Stimulated activated CD8-positive, alpha-beta memory T cell treated with anti-CD3 and anti-CD28 coated beads, Interleukin-7, amount 100 ng/mL, for 1 hour (primary cell): Measurements from ENCODE around the gene LMF2.

Source experiments
- DNase-seq, 2 donors: peaks; one replicate each; pipeline ENCODE4 v3.0.0-alpha.2; 2020; ENCODE audit warnings: low read depth in 2 of 2

Gene LMF2

GRCh38 chr22:50482107-50483074 lies 25.1 kb downstream of the LMF2 start:
- DNase-seq = no peak

GRCh38 chr22:50481440-50482106 lies 25.9 kb downstream of the LMF2 start, which contains the start of gene ADM2:
Gene ADM2 (plus strand): TSS chr22:50481543. CDS start chr22:50481848, 305 bp downstream.
- DNase-seq = peak; percentile 24 to 41

GRCh38 chr22:50481045-50481439 lies 26.5 kb downstream of the LMF2 start:
- no peak for DNase-seq

DNA sequence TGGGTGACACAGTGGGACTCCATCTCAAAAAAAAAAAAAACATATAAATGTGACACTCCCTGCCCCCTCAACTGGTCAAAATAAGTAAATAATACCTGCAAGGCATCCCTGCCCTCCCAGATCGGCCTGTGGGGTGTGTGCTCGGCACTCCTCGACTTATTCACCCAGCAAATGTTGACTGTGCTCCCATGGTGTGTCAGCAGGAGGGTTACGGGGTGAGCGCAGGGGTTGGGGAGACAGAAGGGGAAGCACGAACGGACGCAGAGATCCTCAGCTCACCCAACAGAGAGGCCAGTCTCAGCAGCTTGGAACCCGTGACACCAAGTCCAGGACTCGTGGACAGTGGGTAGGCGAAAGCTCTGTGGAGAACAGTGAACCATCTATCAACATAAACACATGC lies 27.8 kb downstream of the LMF2 start:
- DNase-seq = no peak

DNA sequence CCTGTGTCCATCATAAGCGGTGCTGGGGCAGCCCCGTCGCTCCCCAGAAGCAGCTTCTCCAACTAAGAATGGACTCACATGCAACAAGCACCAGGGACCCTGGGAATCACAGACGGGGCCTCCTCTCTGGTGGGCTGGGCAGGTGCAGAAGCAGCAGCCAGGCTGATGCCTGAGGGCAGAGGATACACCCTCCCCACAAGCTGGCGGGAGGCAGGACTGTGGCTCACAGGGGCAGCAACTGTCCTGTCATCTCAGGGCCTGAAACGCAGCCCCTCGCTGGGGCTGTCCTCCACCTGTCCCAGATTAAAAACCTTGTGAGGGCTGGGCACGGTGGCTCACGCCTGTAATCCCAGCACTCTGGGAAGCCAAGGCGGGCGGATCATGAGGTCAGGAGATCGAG lies 29.6 kb downstream of the LMF2 start:
- DNase-seq = no peak

DNA sequence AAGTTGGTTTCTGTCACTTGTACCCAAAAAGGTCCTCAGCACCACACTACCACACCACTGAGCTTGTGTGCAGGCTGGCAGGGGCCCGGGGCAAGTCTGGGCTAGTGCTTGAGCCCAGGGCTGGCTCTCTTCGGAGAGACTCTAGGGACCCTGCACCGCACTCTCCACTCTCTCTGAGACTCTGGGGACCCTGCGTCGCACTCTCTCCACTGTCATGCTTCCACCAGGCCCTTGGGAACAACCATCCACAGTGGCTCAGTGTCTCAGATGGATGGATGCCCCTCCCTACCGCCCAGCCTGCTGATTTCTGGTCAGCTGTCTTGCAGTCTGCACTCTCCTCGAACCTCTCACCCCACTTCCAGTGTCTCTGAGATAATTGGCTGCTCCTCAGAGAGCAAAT lies 30.6 kb downstream of the LMF2 start:
- DNase-seq = no peak

GRCh38 chr22:50475652-50476002 lies 31.9 kb downstream of the LMF2 start:
- no peak for DNase-seq

DNA sequence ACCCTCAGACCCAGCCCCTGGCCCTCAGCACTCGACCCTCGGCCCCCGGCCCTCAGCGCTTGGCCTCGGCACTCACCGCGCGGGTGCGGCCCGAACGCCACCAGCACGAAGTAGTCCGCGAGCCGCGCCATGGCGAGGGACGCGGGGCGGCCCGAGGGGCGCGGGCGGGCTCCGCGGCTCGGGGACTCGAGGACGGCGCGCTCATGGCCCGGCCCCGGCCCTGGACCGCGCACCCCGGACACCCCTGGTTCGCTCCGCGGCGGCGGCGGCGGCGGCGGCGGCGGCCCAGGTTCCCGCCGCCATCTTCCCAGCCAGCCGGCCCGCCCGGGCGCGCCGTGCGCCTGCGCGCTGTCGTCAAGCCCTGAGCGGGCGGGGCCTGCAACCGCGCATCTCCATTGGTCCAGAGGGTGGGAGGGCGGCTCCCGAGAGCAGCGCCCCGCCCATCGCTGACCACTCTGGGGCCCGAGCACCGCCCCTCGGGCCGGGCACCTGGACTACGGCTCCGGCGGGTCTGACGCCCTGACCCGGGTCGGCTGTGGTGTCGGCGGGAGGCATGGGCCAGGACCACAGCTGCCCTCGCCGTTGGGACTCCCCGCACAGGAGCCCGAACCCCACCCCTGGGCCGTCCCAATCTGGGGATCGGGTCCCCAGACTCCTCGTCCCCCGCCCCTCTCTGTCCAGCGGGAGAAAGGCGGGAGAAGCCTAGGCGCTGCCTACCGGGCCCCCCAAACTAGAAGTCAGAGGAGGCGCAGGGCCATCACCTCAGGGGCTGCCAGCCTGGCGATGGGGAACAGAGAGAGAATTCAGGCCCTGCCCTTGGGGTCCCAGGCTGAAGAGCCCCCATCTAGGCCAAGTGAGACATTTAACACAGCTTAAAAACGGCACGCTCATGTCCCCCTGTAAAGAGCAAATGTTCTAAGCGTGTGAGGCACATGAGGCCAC lies 32.5 kb downstream of the LMF2 start, which contains the start of gene SBF1:
SBF1 (minus strand) TSS at position 326 of the 942 bp plus-strand sequence; CDS start at position 131, 195 bp downstream.
- peak; percentile 72 to 75 for DNase-seq

- DNase-seq = no peak
Measured at GRCh38 chr22:50473855-50474671, 33.4 kb downstream of the LMF2 start.

GRCh38 chr22:50473088-50473487 lies 34.4 kb downstream of the LMF2 start:
- DNase-seq = no peak

- DNase-seq = no peak
Measured at GRCh38 chr22:50471962-50472361, 35.5 kb downstream of the LMF2 start.

DNA sequence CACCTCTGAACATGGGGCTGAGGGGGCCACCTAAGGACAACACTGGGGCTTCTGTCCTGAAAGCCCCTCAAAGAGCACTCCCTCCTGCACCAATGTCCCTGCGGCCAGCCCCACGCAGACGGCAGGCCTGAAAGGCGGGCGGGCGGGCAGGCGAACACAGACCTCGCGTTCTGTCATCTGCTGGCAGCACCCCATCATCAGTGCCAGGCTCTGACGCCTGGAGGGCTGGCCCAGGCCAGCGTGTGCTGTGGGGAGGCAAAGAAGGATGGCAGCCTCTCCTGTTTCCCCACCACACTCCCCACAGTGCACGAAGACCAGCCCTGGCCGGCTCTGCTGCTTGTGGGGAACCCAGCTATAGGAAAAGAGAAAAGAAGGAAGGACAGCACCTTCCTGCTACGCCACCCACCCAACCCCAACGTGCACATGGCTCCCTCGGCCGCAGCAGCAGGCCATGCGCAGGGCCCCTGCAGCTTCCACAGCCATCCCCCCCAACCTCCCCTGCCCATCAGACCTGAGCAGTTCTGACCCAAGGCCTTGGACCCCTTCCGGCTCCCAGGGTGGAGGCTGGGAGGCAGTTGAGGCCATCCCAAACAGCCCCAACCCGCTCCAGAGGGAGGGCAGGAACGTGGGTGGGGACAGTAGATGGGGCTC lies 36.2 kb downstream of the LMF2 start:
- no peak for DNase-seq

- no peak for DNase-seq
Measured at GRCh38 chr22:50470491-50470890, 37.0 kb downstream of the LMF2 start.

- DNase-seq = peak; percentile 92 to 95
Measured at GRCh38 chr22:50469377-50470305, 37.9 kb downstream of the LMF2 start.

DNA sequence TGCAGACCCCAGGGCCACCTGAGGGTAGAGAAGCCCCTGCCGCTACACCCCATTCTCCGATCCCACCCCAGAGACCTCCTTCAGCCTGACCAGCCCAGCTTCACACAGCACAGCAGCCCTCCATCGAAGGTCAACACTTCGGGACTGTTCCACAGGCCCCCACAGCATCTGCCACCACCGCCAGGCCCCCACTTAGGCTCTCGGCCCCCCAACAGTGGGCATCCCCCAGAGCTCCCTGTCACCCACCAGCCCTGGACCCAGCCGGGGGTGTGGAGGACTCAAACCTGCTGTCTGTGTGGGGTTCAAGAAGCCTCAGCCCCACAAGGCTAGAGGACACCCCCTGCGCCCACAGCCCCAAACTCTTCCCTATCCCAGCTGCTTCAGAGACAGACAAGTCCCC lies 38.9 kb downstream of the LMF2 start:
- no peak for DNase-seq

- DNase-seq = no peak
Measured at GRCh38 chr22:50467773-50468440, 39.6 kb downstream of the LMF2 start.

DNA sequence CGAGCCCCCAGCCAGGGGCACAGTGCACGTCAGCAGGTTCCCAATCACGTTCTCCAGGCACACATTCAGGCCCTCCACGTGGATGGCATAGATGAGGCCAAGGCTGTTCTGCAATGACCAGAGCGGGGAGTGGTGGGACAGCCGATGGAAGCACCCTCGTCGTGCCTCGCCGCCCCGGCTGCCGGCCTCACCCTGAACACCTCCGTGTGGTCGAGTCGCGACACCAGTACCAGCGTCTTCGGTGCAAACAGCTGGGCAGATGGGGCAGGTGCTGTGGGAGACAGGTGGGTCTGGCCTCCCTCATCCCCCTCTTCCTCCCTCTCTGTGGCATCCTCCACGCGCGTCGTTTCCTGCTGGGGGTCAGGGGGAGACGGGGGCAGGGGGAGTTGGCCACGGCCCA lies 40.2 kb downstream of the LMF2 start:
- DNase-seq = no peak

DNA sequence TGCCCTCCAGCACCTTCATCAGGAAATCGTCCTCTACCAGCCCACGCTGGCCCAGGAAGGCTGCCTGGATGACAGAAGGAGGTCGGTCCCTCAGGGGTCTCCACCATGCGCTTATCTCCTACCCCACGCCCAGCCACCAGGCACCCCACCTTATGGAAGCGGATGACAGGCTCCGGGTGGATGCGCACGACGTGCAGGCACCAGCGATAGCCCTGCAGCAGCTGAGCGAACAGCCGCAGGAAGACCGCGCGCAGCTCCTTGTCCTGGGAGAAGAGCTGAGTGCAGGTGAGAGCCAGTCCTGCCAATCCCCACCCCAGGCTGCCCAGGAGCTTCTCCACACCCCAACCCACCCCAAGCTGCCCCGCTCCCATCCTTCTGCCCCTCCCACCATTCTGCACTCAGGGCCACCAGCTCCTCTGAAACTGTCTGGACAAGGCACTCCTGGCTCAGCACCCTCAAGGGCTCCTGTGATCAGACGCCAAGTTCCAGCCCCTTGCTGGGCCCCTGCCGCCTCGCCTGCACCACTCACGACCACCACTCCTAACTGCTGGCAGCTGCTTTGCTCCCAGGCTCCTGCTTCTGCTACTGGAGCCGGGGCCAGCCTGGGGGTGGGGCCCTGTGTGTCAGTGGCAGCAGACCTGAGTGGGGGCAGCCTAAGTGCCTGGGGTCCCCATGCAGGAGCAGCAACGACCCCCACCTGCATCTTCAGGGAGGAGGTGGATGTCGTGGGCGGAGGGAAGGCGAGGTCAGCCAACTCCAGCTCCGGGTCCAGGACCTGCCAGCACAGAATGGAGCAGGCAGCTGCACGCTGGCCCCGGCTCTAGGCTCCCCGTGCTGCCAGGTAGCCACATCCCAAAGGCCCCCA lies 42.2 kb downstream of the LMF2 start:
- DNase-seq = no peak
